Stimulated activated CD4-positive, alpha-beta T cell treated with anti-CD3 and anti-CD28 coated beads, TNF-alpha, amount 100 ng/mL, for 24 hours (primary cell): ENCODE measurements around the gene MPZL1.
"Not testable (repeated sequence)": the region's sequence is repeated elsewhere in the genome, so short reads cannot be mapped to it uniquely, and the experiment has no call there.

Experiments used
- DNase-seq, 3 experiments: peaks; one replicate each; pipeline ENCODE4 v3.0.0-alpha.2; 2020; ENCODE audit warnings: low read depth in 3 of 3

Gene MPZL1

GRCh38 chr1:167806676-167807075 lies 84.9 kb downstream of the MPZL1 start:
- DNase-seq = not testable (repeated sequence)

GRCh38 chr1:167808104-167808503 lies 86.3 kb downstream of the MPZL1 start:
- no peak for DNase-seq

- no peak for DNase-seq
Observed at GRCh38 chr1:167808690-167809089, 86.9 kb downstream of the MPZL1 start.

- DNase-seq = no peak
Observed at GRCh38 chr1:167812972-167813371, 91.2 kb downstream of the MPZL1 start.

DNA sequence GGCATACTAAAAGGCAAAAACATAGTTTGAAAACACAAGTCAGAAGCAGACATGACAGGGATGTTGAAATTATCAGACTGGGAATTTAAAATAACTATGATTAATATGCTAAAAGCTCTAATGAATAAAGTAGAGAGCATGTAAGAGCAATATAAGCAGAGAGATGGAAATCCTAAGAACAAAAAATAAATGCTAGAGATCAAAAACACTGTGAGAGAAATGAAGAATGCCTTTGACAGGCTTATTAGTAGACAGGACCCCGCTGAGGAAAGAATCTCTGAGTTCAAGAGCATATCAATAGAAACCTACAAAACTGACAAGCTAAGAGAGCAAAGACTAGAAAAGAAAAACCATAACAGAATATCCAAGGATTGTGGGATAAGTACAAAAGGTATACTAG lies 93.9 kb downstream of the MPZL1 start:
- DNase-seq = no peak

- peak in 1 of 3 experiments; percentile 28 for DNase-seq
Observed at GRCh38 chr1:167819849-167820683, 98.3 kb downstream of the MPZL1 start.

- DNase-seq = no peak
Observed at GRCh38 chr1:167820684-167821355, 99.0 kb downstream of the MPZL1 start.

- no peak for DNase-seq
Observed at GRCh38 chr1:167821356-167821685, 99.5 kb downstream of the MPZL1 start.

DNA sequence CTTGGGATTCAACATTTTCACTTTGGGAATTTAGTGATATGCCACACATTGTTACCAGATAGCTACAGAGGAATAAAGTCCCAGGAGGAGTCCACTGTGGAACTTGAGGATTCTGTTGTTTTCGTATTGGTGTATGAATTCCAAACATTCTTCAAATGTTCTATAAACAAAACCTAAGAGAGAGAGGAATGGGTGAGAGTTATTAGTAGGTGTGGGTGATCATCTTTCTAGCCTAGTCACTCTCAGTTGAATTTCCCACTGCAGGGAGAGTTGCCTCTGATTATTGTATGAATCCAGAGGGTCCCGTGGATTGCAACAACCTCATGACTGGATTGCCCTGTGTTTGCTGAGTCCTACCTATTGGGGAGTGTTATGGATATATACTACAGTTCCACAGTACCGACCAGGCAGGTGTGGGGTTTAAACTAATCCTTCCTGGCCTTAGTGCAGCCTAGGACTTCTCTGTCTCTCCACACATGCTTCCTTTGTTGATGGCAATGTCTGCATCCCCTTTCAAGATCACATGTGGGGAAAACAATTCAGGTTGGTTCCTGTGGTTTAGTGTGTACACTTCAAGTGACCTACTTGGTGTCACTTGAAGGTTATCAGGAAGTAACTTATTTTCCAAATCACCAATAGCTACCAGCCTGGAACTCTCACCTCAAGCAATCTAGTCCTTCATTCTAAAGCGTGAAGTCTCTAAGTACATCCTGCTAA lies 100.3 kb downstream of the MPZL1 start:
- no peak for DNase-seq

- DNase-seq = no peak
Observed at GRCh38 chr1:167824163-167824794, 102.5 kb downstream of the MPZL1 start.

GRCh38 chr1:167825419-167826079 lies 103.8 kb downstream of the MPZL1 start:
- DNase-seq = no peak

GRCh38 chr1:167826127-167826526 lies 104.3 kb downstream of the MPZL1 start:
- no peak for DNase-seq

DNA sequence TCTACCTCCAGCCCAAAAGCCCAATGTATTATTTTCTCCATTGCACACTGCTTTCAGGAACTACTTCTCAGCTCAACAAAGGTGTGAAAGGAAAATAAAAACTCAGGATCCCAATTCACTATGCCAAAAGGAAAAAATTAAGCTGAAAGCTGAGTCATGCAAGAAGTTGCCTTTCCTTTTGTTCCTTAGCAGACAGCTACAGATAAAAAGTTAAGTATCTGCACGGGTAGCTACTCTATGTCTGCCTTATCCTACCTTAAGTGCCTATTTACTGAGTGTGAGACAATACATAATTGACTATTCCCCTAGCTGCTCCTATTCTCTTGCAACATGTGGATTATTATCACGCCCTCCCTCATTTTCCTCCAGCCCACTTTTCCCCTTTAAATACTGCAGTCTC lies 108.1 kb downstream of the MPZL1 start:
- no peak for DNase-seq

DNA sequence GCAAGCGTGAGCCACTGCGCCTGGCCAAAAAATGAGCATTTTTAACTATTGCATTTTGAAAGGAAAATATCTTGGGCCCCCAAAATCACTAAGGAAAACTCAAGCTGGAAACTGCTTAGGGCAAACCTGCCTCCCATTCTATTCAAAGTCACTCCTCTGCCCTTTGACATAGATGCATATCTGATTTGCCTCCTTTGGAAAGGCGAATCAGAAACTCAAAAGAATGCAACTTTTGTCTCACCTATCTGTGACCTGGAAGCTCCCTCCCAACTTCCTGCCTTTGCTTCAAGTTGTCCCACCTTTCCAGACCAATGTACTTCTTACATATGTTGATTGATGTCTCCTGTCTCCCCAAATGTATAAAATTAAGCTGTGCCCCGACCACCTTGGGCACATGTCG lies 108.9 kb downstream of the MPZL1 start:
- DNase-seq = not testable (repeated sequence)

GRCh38 chr1:167832693-167833092 lies 110.9 kb downstream of the MPZL1 start:
- no peak for DNase-seq

DNA sequence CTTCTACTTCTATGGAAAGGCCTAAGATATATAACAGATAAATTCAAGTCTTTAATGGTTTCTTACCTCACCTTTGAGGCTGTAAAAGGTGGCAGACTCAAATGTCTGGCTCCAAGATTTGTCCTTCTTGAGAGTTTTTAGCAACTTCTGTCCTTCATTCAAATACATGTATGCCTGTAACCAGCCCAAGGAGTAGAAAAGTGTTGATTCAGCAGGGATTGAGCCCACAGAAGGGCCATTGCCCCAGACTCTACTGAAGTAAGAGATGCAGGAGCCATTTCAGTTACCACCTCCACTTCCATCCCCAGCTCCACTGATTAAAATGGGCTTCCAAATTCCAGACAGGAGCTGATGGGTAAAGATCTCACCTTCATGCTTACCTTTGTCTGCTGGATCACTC lies 112.1 kb downstream of the MPZL1 start:
- no peak for DNase-seq

DNA sequence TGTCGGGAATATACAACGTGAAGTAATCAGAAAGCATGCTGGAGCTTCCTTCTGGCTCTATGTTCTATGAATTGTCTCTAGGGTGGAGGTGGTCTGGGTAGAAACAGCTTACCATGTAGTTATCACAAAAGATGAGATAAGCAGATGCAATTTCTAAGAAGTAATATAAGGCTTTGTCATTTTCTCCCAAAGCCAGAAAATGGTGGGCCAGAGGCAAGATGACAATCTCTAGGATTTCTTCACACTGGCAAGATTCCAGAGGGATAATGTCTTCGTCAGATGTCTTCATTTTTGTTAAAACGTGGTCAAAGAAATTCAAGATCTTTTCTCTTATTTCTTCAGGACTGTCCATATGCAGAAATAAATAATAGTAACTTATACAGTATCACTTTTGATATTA lies 114.4 kb downstream of the MPZL1 start:
- no peak for DNase-seq

DNA sequence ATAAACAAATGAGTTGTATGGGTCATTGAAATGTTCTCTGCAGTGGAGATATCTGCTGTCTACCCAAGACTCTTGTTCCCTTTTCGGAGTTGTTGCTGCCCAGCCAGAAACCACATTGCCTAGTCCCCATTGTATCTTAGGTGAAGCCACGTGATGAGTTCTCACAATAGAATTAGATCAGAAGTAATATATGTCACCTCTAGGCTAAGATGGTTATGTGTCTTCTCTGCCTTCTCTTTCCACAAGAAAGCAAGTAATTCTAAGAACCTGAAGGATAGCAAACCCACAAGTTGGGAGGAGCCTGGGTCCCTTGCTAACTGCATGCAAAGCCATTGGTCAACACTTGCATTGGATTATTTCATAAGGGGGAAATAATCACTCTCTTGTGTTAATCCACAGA lies 115.5 kb downstream of the MPZL1 start:
- no peak for DNase-seq

GRCh38 chr1:167839009-167839408 lies 117.2 kb downstream of the MPZL1 start:
- no peak for DNase-seq
